Measurements from ENCODE around the gene GCNT2.
"Not testable (repeated sequence)": the region's sequence is repeated elsewhere in the genome, so short reads cannot be mapped to it uniquely, and the experiment has no call there.

The GCNT2 gene

DNA sequence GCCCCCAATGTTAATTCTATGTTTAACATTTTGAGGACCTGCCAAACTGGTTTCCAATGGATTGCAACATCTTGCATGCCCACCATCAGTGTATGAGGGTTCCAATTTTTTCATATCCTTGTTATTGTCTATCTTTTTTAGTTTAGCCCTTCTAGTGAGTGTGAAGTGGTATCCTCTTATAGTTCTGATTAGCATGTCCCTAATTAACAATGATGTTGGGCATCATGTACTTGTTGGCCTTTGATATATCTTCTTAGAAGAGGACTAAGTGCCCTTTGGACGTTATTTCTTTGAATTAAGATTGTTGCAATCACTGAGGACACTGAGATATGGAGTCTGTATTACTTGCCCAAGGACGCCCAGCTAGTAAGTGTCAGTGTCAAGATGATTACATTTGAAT is 22.3 kb downstream of the GCNT2 start:
- DNase-seq (ENCODE audit: low read depth in 1 of 2, low spot score in 1 of 2): no peak

DNA sequence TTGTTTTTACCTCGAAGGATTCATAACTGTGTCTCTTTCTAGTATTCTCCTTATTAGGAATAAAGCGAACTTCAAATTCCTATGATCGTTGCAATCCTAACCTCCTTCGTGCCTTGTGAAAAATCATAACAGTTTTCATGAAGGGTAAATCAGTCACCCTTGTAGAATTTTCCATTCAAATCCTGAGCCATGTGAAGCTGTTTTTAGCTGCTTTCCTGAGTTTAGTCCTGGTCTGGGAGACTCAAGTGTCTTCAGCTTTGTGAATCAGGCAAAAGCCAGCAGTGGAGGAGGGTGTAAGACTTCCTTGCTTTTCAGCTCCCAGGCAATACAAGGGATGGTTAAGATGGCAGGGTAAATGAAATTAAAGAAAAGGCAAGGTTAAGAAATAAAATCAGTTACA is 24.3 kb downstream of the GCNT2 start:
- no peak for DNase-seq (ENCODE audit: low read depth in 1 of 2, low spot score in 1 of 2)

DNA sequence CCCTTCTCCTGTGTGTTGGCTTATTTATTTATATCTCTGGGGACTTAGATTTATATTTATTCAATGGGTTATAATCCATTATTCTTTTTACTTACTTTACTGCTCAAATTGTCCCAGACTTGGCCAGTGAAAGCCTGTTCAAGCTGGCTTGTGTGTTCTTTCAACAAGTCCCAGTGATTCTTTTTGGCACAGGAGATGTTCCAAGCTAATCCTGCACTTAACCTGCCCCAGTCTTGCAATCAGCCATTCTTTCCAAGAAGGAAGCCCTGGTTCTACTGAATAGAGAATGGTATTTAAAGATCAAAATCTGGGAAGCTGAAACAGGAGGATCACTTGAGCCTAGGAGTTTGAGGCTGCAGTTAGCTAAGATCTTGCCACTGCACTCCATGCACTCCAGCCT is 26.7 kb downstream of the GCNT2 start:
- no peak for DNase-seq (ENCODE audit: low read depth in 1 of 2, low spot score in 1 of 2)

DNA sequence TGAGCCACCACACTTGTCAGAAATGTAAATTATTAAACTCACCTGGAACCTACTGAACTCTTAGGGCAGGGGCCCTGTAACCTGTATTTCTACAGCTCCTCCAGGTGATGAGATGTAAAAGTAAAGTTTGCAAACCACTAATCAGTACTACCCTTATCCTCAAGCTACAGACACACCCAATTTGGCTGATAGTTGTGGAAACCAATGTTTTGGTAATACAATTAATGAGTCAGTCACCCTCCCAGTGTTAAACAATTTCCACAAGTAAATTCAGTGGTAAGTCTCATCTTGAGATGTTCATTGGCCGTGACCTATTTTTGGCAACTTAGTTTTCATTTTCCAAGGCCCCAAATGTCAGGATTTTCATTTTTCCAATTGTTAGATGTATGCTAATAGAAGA is 29.6 kb downstream of the GCNT2 start:
- DNase-seq (ENCODE audit: low read depth in 1 of 2, low spot score in 1 of 2): no peak

DNA sequence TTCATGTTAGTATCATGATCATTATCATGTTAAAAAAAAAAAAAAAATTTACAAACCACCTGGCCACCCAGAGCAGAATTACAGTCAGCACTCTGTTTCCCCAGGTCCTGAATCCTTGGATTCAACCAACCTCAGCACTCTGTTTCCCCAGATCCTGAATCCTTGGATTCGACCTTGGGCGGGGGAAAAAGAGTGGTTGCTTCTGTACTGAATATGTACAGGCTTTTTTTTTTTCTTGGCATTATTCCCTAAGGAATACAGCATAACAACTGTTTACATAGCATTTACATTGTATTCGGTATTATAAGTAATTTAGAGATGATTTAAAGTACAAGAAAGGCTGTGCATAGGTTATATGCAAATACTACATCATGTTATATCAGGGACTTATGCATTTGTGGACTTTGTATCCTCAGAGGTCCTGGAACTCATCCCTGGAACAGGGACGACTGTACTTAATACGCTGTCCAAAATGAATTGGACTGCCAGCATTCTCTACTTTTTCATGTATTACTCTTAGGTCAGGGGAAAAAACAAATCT is 31.2 kb downstream of the GCNT2 start:
- DNase-seq (ENCODE audit: low read depth in 1 of 2, low spot score in 1 of 2): no peak

DNA sequence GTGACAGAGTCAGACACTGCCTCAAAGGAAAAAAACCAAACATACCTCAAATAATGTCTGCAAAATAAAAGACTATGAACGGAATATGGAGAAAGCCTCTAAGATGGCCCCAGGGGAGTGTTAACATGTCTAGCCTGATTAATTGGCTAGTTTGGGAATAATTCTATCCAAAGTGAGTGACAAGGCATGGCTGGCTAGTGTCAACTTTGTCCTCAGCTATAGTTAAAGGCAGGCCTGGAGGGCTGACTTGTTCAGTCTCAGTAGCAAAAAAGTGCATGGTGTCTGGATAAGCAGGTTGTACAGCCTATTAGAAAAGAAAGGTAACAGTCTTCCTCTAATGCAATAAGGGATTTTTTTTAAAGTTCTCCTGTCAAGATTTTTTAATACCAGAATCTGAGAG is 32.7 kb downstream of the GCNT2 start:
- DNase-seq (ENCODE audit: low read depth in 1 of 2, low spot score in 1 of 2): no peak

DNA sequence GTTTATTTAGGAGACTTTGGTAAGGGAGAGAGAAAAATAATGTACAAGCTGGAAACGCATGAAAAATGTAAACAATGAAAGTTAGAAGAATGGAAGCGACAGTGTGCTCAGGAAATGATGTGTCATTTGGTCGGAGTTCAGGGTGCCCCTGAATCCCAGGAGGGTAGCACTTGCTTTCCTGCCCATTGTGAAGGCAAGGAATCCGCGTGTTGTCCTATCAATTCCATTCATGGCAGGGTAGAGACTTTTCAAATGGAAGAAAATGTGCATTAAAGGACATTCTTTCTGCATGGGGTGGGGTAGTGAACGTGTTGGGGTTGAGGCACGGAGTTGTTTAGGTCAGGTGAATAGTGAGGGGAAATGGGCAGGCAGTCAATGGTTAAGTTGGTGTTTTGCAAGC is 33.7 kb downstream of the GCNT2 start:
- DNase-seq (ENCODE audit: low read depth in 1 of 2, low spot score in 1 of 2): no peak

DNA sequence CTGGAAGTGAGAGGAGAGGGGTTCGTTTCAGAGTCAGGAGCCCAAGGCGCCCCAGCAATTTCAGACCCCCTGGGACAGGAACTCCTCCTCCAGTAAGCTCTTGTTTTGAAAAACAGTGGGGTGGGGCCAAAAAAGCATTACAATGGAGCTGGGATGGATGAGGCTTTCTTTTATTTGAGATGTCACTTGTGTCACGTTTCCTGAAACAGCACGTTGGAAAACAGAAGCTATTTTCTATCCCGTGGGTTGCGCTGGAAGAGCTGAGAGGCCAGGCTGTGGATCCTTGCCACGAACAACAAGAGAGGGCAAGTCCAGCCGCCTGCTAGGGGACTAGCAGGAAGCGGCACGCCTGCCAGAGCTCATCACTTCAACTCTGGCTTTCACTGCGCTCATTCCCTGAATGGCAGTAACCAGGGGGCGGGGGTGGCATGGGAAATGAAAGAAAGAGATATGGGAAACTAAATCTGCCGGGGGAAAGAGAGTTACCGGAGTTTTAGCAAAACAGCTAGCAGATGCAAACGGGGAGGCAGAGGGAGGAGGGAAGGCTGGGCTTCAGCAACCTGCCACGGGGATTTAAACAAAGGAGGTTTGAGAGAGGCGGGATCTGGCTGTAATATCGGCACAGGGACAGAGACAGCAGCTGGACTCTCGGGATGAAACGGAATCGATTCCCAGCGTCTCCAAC is 34.6 kb downstream of the GCNT2 start:
- DNase-seq (ENCODE audit: low read depth in 1 of 2, low spot score in 1 of 2): no peak

DNA sequence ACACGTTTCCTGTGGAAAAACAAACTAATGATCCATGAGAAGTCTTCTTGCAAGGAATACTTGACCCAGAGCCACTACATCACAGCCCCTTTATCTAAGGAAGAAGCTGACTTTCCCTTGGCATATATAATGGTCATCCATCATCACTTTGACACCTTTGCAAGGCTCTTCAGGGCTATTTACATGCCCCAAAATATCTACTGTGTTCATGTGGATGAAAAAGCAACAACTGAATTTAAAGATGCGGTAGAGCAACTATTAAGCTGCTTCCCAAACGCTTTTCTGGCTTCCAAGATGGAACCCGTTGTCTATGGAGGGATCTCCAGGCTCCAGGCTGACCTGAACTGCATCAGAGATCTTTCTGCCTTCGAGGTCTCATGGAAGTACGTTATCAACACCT is 35.4 kb downstream of the GCNT2 start:
- no peak for DNase-seq (ENCODE audit: low read depth in 1 of 2, low spot score in 1 of 2)

DNA sequence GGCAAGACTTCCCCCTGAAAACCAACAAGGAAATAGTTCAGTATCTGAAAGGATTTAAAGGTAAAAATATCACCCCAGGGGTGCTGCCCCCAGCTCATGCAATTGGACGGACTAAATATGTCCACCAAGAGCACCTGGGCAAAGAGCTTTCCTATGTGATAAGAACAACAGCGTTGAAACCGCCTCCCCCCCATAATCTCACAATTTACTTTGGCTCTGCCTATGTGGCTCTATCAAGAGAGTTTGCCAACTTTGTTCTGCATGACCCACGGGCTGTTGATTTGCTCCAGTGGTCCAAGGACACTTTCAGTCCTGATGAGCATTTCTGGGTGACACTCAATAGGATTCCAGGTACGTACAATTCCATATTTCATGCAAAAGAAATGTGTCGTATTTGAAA is 35.8 kb downstream of the GCNT2 start:
- DNase-seq (ENCODE audit: low read depth in 1 of 2, low spot score in 1 of 2): no peak

DNA sequence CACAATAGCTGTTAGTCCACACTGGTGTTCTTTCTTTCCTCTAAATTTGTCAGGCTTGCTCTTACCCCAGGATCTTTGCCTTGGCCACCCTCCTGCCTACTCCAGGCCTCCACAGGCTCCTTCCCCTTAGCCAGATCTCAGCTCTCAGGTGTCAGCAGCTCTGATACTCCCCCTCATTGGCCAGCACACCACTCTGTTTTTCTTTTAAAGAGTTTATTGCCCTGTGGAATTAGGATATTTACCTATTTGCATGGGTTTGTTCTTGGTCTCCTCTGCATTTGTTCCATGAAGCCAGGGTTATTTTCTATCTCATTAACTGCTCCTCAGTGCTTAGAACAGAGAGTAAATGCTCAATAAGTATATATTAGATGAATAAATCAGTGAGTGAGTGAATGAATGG is 36.8 kb downstream of the GCNT2 start:
- DNase-seq (ENCODE audit: low read depth in 1 of 2, low spot score in 1 of 2): no peak

DNA sequence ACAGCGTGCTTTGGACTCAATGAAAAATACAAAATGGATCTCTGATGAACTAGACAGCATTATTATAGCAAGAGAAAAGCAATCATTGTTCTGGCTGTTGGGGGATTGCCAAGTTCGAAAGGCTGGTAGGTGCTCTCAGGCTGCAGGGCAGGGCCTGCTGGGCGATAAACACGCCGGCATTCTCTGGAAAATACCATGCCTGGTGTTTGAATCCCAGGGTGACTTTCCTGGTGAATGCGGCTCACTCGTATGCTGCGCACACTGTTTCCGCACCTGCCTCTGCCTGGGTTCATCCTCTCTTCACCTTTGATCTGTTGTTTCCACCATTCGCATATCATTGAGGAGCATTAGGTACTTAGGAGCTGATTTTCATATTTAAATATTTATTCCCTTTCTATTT is 37.4 kb downstream of the GCNT2 start:
- DNase-seq (ENCODE audit: low read depth in 1 of 2, low spot score in 1 of 2): no peak

DNA sequence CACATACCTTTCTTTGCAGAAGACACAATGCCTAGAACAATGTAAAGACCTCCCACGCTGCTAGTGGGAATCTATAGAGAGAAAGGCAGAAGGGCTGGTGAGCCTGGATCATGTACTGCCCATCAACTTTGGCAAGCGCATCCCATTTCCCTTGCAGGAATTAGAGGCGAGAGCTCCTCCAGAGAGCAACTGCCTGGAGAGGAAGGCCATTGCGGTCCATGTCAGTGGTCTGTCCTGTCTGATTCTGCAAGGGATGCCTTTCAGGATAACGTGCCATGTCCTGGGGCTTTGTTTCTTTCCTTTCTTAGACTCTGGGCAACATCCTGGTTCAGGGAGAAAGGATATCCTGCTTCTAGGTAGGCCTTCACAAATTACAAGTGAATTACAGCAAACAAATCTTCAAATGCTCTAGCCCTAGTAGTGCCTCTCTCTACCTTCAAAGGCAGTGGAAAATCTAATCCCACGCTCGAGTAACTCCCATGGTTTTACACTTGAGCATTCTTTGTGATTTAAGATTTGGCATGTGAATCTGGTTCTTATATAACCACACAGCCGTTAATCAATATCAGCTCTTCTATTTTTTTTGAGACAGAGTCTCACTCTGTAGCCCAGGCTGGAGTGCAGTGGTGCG is 38.5 kb downstream of the GCNT2 start:
- DNase-seq (ENCODE audit: low read depth in 1 of 2, low spot score in 1 of 2): no peak

DNA sequence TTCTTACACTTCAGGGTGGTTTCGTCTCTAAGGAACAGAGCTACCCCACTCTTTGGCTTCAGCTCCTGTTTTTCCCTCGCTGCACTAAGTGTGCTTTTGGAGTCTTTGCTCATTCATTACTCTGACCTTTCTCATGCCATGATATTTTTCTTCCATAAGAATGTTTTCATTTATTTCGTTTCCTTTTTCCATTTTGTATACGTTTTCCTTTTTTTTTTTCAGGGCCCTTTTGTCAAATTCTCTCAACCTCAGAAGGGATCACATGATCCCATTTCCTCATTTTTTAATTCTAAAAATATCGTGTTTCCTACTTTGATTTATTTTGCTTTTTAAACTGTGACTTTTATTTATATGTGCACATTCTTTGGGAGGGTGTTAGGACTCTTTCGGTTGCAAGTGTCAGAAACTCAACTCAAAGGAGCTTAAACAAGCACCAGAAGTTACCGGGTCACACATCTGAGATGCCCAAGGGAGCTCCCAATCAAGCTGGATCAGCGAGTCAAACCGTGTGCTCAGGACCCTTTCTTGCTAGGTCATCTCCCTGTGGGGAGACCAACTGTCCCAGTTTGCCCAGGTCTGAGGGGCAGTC is 40.6 kb downstream of the GCNT2 start:
- DNase-seq (ENCODE audit: low read depth in 1 of 2, low spot score in 1 of 2): no peak

DNA sequence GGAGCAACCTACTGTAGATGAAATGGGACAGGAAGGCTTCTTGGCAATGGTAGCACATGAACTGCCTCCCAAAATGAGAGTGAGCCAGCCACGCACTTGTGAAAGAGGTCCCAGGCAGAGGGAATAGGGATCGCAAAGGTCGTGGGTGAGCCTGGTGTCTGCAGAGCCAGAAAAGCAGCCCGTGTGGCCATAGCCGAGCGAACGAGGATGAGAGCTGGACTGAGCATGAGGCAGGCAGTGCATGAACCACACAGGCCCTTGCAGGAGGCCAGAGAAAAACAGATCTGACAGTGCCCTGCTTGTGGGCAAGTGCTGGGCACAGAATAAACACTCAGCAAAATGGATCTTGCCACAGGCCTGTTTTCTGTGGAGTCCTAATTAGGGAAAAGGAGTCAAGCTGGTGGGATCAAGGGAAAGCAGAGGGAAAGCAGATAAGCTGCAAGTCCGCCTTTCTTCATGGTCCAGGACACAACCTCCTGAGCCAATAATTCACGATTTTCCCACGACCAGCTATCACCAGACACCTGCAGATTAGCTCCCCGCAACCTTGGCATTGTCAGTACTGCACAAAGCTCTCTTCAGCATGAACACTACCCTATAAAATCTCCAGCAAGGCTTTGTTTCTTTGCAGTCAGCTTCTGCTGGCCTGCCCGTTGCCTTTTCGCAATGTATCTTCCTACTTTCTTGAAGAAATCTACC is 44.0 kb downstream of the GCNT2 start:
- no peak for DNase-seq (ENCODE audit: low read depth in 1 of 2, low spot score in 1 of 2)

DNA sequence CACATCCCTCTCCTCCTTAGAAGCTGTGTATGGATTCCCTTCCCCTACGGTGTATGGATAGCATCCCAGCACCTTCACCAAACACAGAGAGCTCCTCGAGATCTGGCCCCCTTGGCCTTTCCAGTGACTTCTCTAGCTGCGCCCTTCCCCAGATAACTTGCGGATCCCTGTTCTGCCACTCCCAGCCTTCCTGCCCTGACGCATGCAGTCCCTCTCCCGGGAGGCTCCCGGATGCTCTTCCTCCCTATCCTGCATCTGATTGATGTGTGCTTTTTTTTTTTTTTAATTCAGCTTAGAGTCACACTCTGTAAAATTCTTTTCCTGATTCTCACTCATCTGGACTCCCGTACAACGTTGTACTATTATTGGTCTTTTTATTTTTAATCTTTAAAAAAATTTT is 44.8 kb downstream of the GCNT2 start:
- DNase-seq (ENCODE audit: low read depth in 1 of 2, low spot score in 1 of 2): no peak

DNA sequence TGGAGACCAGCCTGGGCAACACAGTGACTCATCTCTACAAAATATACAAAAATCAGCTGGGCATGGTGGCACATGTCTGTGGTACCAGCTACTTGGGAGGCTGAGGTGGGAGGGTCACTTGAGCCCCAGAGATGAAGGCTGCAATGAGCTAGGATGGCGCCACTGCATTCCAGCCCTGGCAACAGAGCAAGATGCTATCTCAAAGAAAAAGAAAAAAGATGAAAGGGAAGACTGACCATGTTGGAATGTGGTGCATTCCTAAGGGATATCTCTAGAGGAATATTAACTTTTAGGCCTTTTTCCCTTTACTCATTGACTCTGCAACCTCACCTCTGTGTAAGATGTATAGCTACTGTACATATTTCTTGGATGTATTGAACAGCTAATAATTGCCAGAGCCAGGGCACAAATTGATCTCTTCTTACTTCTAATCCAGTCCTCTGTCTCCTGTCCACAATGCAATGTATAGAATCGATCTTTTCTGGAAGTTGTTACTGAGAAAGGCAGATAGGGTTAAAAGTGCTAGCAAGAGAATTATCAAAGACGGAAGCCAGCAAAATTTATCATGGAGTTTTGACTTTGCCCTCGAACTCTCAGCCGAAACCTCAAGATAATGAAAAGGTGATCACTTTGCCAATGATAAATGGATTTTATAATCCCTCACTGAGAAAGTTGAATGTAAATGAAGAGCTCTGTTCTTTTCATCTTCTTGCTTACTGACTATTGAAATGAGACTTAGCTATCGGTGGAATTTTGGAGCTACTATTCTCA is 46.3 kb downstream of the GCNT2 start:
- no peak for DNase-seq (ENCODE audit: low read depth in 1 of 2, low spot score in 1 of 2)

DNA sequence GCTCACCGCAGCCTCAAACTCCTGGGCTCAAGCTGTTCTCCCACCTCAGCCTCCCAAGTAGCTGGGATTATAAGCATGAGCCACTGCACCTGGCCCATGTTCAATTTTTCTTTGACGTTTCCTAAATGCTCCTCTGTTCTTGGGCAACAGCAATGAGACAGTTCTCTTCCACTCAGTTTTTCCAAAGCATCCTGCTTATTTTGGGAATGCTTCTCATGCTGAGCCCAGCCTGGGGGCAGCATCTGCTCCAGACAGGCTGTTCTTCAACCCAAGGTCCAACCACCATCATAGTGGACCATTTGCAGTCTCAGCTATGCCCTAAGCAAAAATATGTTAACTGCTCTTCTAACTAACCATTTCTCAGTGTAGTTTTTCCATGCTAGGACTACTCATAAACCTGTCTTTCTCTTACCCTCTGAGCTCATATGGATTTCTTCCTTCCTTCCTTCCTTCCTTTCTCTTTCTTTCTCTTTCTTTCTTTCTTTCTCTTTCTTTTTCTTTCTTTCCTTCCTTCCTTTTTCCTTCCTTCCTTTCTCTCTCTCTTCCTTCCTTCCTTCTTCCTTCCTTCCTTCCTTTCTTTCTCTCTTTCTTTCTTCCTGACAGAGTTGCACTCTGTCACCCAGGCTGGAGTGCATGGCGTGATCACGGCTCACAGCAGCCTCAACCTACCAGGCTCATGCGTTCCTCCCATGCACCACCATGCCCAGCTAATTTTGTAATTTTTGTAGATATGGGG is 48.4 kb downstream of the GCNT2 start:
- DNase-seq (ENCODE audit: low read depth in 1 of 2, low spot score in 1 of 2): no peak

DNA sequence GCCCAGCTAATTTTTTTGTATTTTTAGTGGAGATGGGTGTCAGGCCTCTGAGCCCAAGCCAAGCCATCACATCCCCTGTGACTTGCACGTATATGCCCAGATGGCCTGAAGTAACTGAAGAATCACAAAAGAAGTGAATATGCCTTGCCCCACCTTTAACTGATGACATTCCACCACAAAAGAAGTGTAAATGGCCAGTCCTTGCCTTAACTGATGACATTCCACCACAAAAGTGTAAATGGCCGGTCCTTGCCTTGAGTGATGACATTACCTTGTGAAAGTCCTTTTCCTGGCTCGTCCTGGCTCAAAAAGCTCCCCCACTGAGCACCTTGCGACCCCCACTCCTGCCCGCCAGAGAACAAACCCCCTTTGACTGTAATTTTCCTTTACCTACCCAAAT is 54.4 kb downstream of the GCNT2 start:
- DNase-seq (ENCODE audit: low read depth in 1 of 2, low spot score in 1 of 2): not testable (repeated sequence)

DNA sequence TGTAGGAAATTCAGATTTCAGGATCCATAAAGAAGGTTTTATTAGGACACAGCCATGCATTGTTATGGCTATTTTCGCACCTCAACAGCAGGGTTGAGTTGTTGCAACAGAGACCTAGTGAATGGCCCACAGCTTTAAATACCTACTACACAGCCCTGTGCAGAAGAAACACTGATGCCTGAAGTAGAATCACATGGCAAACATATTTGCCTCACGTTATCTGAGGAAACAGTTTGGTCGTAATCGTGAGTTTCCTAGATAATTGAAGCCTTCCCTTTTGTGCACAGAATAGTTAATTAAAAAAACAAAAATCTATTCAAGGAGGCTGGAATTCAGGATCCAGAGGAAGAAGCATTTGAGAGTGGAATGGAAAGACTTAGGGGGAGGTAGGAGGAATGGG is 55.1 kb downstream of the GCNT2 start:
- DNase-seq (ENCODE audit: low read depth in 1 of 2, low spot score in 1 of 2): no peak

DNA sequence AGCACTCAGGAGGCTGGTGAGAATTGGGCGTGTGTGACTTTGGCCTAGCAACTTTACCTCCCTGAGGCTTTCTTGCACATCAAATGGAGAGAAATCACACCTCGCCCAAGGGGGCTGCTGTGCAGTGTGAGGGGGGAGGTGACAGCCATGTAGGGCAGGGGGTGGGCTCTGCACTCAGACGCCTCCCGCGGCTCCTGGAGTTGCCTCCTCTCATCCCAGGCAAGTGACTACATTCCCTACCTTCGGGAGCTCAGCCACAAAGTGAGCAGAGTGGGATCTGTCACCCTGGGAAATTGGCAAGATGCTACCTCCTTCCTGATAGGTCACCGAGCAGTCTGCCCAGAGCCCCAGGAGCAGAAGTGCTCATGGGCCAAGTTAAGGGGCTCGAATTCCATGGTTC is 56.0 kb downstream of the GCNT2 start:
- no peak for DNase-seq (ENCODE audit: low read depth in 1 of 2, low spot score in 1 of 2)
